Measurements from ENCODE around the gene NAALADL2. TPM values are rescaled to one million over a fixed set of nuclear protein-coding genes. Genes with fewer than 3 reads are reported as not detected.

The NAALADL2 gene
- total and polyA plus RNA-seq, 2 donors (not counting 1 experiment from before 2014, with no cell fraction given): not detected

- Histone ChIP-seq H3K36me3 (replicated peaks in 1 of 2; ENCODE audit: control extremely low read depth in 1 of 2, control insufficient read depth in 1 of 2, extremely low read depth in 1 of 2, insufficient read depth in 2 of 2, low read length in 1 of 2) (no peaks in the 10 kb centered on the region), H3K27ac (ENCODE audit: low read length in 2 of 2) (no peak overlapping the region), H3K4me3 (ENCODE audit: control extremely low read depth in 1 of 5, extremely low read depth in 1 of 5, insufficient read depth in 1 of 5, low read depth in 2 of 5, low read length in 4 of 5) (no peak overlapping the region), H2AFZ (ENCODE audit: insufficient read depth, low read depth, low read length, poor library complexity, severe bottlenecking) (no peak overlapping the region), H3K79me2 (ENCODE audit: control insufficient read depth, insufficient read depth, low read length) (no peaks in the 10 kb centered on the region), H3K9ac (ENCODE audit: low read length) (no peak overlapping the region), H3K4me1 (ENCODE audit: control insufficient read depth in 2 of 2, insufficient read depth in 2 of 2, low read length in 2 of 2) (no peaks in the 10 kb centered on the region), H3K4me2 (replicated peaks; ENCODE audit: low read depth, low read length, poor library complexity, severe bottlenecking) (no peak overlapping the region), H4K20me1 (ENCODE audit: control insufficient read depth, insufficient read depth, low read length, poor library complexity, severe bottlenecking) (no peaks in the 10 kb centered on the region), H3K9me3 (ENCODE audit: control extremely low read depth in 1 of 3, control insufficient read depth in 2 of 3, insufficient read depth in 1 of 3, low read length in 2 of 3) (no peaks in the 10 kb centered on the region), H3K27me3 (replicated peaks in 1 of 4; ENCODE audit: control extremely low read depth in 1 of 4, control insufficient read depth in 3 of 4, insufficient read depth in 4 of 4, low read length in 3 of 4) (no peaks in the 10 kb centered on the region)
- H3K27me3 Mint-ChIP-seq: no peaks in the 10 kb centered on the region
- intact Hi-C loops (cut with micrococcal nuclease): no loop called here
- no peak for TF ChIP-seq EZH2 (IDR thresholded peaks at IDR 0.05; ENCODE audit: borderline replicate concordance, insufficient read depth, low read depth, low read length, poor library complexity, severe bottlenecking)
- TF ChIP-seq CTCF (IDR thresholded peaks at IDR 0.05): no peak
- WGBS (ENCODE audit: insufficient coverage): no CpG with 5 or more reads among the region's 3 CpGs
- CTCF ChIA-PET: no interaction called here
- ATAC-seq (ENCODE audit: low read depth): no peak
- H3K9me3 Mint-ChIP-seq (ENCODE audit: insufficient read depth): no peaks in the 10 kb centered on the region
- no peak overlapping the region for H3K27ac Mint-ChIP-seq
- H3K4me3 Mint-ChIP-seq: no peak overlapping the region
- no peak for DNase-seq
- POLR2A ChIA-PET: no interaction called here
- no peaks in the 10 kb centered on the region for H3K4me1 Mint-ChIP-seq
Measured at GRCh38 chr3:175227126-175227525, 368.0 kb downstream of the NAALADL2 start.

- no peak overlapping the region for H2AFZ ChIP-seq (ENCODE audit: insufficient read depth, low read depth, low read length, poor library complexity, severe bottlenecking)
- H4K20me1 ChIP-seq (ENCODE audit: control insufficient read depth, insufficient read depth, low read length, poor library complexity, severe bottlenecking): no peaks in the 10 kb centered on the region
- Mint-ChIP-seq H3K27ac (no peak overlapping the region), H3K4me3 (no peak overlapping the region), H3K4me1 (no peaks in the 10 kb centered on the region), H3K9me3 (ENCODE audit: insufficient read depth) (no peaks in the 10 kb centered on the region), H3K27me3 (no peaks in the 10 kb centered on the region)
- DNase-seq (no peak), ATAC-seq (ENCODE audit: low read depth) (no peak)
- H3K9me3 ChIP-seq (ENCODE audit: control extremely low read depth in 1 of 3, control insufficient read depth in 2 of 3, insufficient read depth in 1 of 3, low read length in 2 of 3): peaks cover 0 to 3% (median 0%) of the 10 kb centered on the region in 3 donors
- intact Hi-C loops (cut with micrococcal nuclease): no loop called here
- POLR2A ChIA-PET: no interaction called here
- no peak overlapping the region for H3K4me2 ChIP-seq (replicated peaks; ENCODE audit: low read depth, low read length, poor library complexity, severe bottlenecking)
- no peaks in the 10 kb centered on the region for H3K4me1 ChIP-seq (ENCODE audit: control insufficient read depth in 2 of 2, insufficient read depth in 2 of 2, low read length in 2 of 2)
- no peak overlapping the region for H3K9ac ChIP-seq (ENCODE audit: low read length)
- no CpG with 5 or more reads among the region's 3 CpGs for WGBS (ENCODE audit: insufficient coverage)
- TF ChIP-seq CTCF (IDR thresholded peaks at IDR 0.05) (no peak), EZH2 (IDR thresholded peaks at IDR 0.05; ENCODE audit: borderline replicate concordance, insufficient read depth, low read depth, low read length, poor library complexity, severe bottlenecking) (no peak)
- CTCF ChIA-PET: no interaction called here
- H3K79me2 ChIP-seq (ENCODE audit: control insufficient read depth, insufficient read depth, low read length): no peaks in the 10 kb centered on the region
- H3K36me3 ChIP-seq (replicated peaks in 1 of 2; ENCODE audit: control extremely low read depth in 1 of 2, control insufficient read depth in 1 of 2, extremely low read depth in 1 of 2, insufficient read depth in 2 of 2, low read length in 1 of 2): no peaks in the 10 kb centered on the region
- H3K4me3 ChIP-seq (ENCODE audit: control extremely low read depth in 1 of 5, extremely low read depth in 1 of 5, insufficient read depth in 1 of 5, low read depth in 2 of 5, low read length in 4 of 5): no peak overlapping the region
- H3K27ac ChIP-seq (ENCODE audit: low read length in 2 of 2): no peak overlapping the region
- H3K27me3 ChIP-seq (replicated peaks in 1 of 4; ENCODE audit: control extremely low read depth in 1 of 4, control insufficient read depth in 3 of 4, insufficient read depth in 4 of 4, low read length in 3 of 4): no peaks in the 10 kb centered on the region
Measured at GRCh38 chr3:175233957-175234940, 375.1 kb downstream of the NAALADL2 start.

Data from B cell (primary cell).